ENCODE results near the gene GULP1.

Gene GULP1

GRCh38 chr2:188293601-188294351 is 2.1 kb downstream of the GULP1 start:
- Histone ChIP-seq H3K9me3 (ENCODE audit: control insufficient read depth, insufficient read depth, low read depth, low read length) (no peaks in the 10 kb centered on the region), H3K36me3 (ENCODE audit: control insufficient read depth in 2 of 2, insufficient read depth in 1 of 2, low read length in 2 of 2) (no peaks in the 10 kb centered on the region), H3K4me3 (ENCODE audit: low read depth, low read length) (peak overlapping the region; percentile 82), H3K27ac (ENCODE audit: extremely low read depth, low read depth, low read length) (peak overlapping the region; percentile 88), H3K4me1 (ENCODE audit: control insufficient read depth, insufficient read depth, low read length) (peaks cover 12% of the 10 kb centered on the region)
- ChIA-PET POLR2A (interaction anchor here (0.5 to 3.1 kb wide), 7 partner anchors 9 to 296 kb away, joined by 3 to 22 read pairs (median 5); no protein-coding TSS in a partner anchor), CTCF (interaction anchor here (0.6 to 2.2 kb wide), 14 partner anchors 11 to 1887 kb away, joined by 3 to 6 read pairs (median 4); a partner anchor contains a TSS)
- TF ChIP-seq ZBTB17 (tag by site-specific recombination; IDR thresholded peaks at IDR 0.05) (0 out of 2 replicates have a peak, but pooled peaks have one; percentile 18), KLF16 (tag by site-specific recombination; IDR thresholded peaks at IDR 0.05) (no peak), ZBTB8A (tag by site-specific recombination; IDR thresholded peaks at IDR 0.05) (peak; percentile 47; the same call in 1 of the 2 replicates), ZNF362 (tag by site-specific recombination; IDR thresholded peaks at IDR 0.05) (peak; percentile 57; the same call in 1 of the 2 replicates), ZNF341 (tag by site-specific recombination; IDR thresholded peaks at IDR 0.05; ENCODE audit: low read depth) (peak; percentile 48), ZBTB1 (tag by site-specific recombination; IDR thresholded peaks at IDR 0.05) (no peak), ZBTB6 (tag by site-specific recombination; IDR thresholded peaks at IDR 0.05) (peak; percentile 70; the same call in 1 of the 2 replicates), ATF2 (tag by site-specific recombination; IDR thresholded peaks at IDR 0.05; ENCODE audit: low read depth) (0 out of 2 replicates have a peak, but pooled peaks have one; percentile 21), EGR2 (tag by site-specific recombination; IDR thresholded peaks at IDR 0.05; ENCODE audit: low read depth) (no peak), SP7 (tag by site-specific recombination; IDR thresholded peaks at IDR 0.05) (peak; percentile 40; the same call in 1 of the 2 replicates), ZNF394 (tag by site-specific recombination; IDR thresholded peaks at IDR 0.05; ENCODE audit: borderline replicate concordance) (peak; percentile 31; the same call in 1 of the 2 replicates), ZNF561 (tag by site-specific recombination; IDR thresholded peaks at IDR 0.05; ENCODE audit: borderline replicate concordance) (peak; percentile 67; the same call in 1 of the 2 replicates), ZNF624 (tag by site-specific recombination; IDR thresholded peaks at IDR 0.05) (no peak), ZNF501 (tag by site-specific recombination; IDR thresholded peaks at IDR 0.05) (0 out of 2 replicates have a peak, but pooled peaks have one; percentile 23), OSR2 (tag by site-specific recombination; IDR thresholded peaks at IDR 0.05) (peak; percentile 69), ZNF830 (tag by site-specific recombination; IDR thresholded peaks at IDR 0.05; ENCODE audit: low read depth) (0 out of 2 replicates have a peak, but pooled peaks have one; percentile 11), BCL6B (tag by site-specific recombination; IDR thresholded peaks at IDR 0.05) (peak; percentile 94), PRDM6 (tag by site-specific recombination; IDR thresholded peaks at IDR 0.05) (peak; percentile 85)
- TF ChIP-seq, protein P1, sequence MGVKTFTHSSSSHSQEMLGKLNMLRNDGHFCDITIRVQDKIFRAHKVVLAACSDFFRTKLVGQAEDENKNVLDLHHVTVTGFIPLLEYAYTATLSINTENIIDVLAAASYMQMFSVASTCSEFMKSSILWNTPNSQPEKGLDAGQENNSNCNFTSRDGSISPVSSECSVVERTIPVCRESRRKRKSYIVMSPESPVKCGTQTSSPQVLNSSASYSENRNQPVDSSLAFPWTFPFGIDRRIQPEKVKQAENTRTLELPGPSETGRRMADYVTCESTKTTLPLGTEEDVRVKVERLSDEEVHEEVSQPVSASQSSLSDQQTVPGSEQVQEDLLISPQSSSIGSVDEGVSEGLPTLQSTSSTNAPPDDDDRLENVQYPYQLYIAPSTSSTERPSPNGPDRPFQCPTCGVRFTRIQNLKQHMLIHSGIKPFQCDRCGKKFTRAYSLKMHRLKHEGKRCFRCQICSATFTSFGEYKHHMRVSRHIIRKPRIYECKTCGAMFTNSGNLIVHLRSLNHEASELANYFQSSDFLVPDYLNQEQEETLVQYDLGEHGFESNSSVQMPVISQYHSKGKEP (tag by site-specific recombination; IDR thresholded peaks at IDR 0.05) = peak; percentile 49; the same call in 1 of the 2 replicates
- TF ChIP-seq, protein P2, sequence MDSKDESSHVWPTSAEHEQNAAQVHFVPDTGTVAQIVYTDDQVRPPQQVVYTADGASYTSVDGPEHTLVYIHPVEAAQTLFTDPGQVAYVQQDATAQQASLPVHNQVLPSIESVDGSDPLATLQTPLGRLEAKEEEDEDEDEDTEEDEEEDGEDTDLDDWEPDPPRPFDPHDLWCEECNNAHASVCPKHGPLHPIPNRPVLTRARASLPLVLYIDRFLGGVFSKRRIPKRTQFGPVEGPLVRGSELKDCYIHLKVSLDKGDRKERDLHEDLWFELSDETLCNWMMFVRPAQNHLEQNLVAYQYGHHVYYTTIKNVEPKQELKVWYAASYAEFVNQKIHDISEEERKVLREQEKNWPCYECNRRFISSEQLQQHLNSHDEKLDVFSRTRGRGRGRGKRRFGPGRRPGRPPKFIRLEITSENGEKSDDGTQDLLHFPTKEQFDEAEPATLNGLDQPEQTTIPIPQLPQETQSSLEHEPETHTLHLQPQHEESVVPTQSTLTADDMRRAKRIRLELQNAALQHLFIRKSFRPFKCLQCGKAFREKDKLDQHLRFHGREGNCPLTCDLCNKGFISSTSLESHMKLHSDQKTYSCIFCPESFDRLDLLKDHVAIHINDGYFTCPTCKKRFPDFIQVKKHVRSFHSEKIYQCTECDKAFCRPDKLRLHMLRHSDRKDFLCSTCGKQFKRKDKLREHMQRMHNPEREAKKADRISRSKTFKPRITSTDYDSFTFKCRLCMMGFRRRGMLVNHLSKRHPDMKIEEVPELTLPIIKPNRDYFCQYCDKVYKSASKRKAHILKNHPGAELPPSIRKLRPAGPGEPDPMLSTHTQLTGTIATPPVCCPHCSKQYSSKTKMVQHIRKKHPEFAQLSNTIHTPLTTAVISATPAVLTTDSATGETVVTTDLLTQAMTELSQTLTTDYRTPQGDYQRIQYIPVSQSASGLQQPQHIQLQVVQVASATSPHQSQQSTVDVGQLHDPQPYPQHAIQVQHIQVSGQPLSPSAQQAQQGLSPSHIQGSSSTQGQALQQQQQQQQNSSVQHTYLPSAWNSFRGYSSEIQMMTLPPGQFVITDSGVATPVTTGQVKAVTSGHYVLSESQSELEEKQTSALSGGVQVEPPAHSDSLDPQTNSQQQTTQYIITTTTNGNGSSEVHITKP (tag by site-specific recombination; IDR thresholded peaks at IDR 0.05) = peak; percentile 76

Measured in HEK293 (cell line).